Parathyroid adenoma (tissue), 2 donors: ENCODE data around the gene KCNIP1.

Experiments
- H2AFZ ChIP-seq: fragments of 300-600 bp; sonication (generic); one replicate; pipeline ENCODE4 v1.7.0; 2017; ENCODE audit warnings: antibody characterized with exemption, mild to moderate bottlenecking
- H3K27ac ChIP-seq: fragments of 300-600 bp; sonication (generic); one replicate; pipeline ENCODE4 v1.7.0; 2017
- H3K27me3 ChIP-seq: fragments of 300-600 bp; sonication (generic); one replicate; pipeline ENCODE4 v1.7.0; 2017; ENCODE audit warnings: low read length; ENCODE audit not compliant: control insufficient read depth, insufficient read depth
- H3K36me3 ChIP-seq: fragments of 300-600 bp; sonication (generic); one replicate; pipeline ENCODE4 v1.7.0; 2017; ENCODE audit warnings: low read length; ENCODE audit not compliant: control insufficient read depth, insufficient read depth
- H3K4me1 ChIP-seq: fragments of 300-600 bp; sonication (generic); one replicate; pipeline ENCODE4 v1.7.0; 2017; ENCODE audit warnings: control low read depth
- H3K4me2 ChIP-seq: fragments of 300-600 bp; sonication (generic); one replicate; pipeline ENCODE4 v1.7.0; 2017; ENCODE audit warnings: low read length
- H3K4me3 ChIP-seq: fragments of 300-600 bp; sonication (generic); one replicate; pipeline ENCODE4 v1.7.0; 2017; ENCODE audit warnings: low read depth, low read length
- H3K79me2 ChIP-seq: fragments of 300-600 bp; sonication (generic); one replicate; pipeline ENCODE4 v1.7.0; 2017; ENCODE audit warnings: control low read depth
- H3K9ac ChIP-seq: fragments of 300-600 bp; sonication (generic); one replicate; pipeline ENCODE4 v1.7.0; 2017; ENCODE audit warnings: mild to moderate bottlenecking
- H3K9me3 ChIP-seq: fragments of 300-600 bp; sonication (generic); one replicate; pipeline ENCODE4 v1.7.0; 2017; ENCODE audit warnings: low read length; ENCODE audit not compliant: control insufficient read depth
- CTCF ChIP-seq: fragments of 300-600 bp; sonication (generic); IDR thresholded peaks from one replicate; pipeline ENCODE4 v1.7.0; 2017; ENCODE audit warnings: antibody characterized with exemption, mild to moderate bottlenecking
- donor health status: primary hyperparathyroidism.

Gene KCNIP1

GRCh38 chr5:170571875-170572852, 68.3 kb downstream of the KCNIP1 start:
- no peak overlapping the region for H2AFZ ChIP-seq
- H3K4me3 ChIP-seq = no peak overlapping the region
- H3K27me3 ChIP-seq = no peaks in the 10 kb centered on the region
- no peak overlapping the region for H3K9ac ChIP-seq
- H3K79me2 ChIP-seq = no peaks in the 10 kb centered on the region
- no peaks in the 10 kb centered on the region for H3K9me3 ChIP-seq
- no peak overlapping the region for H3K27ac ChIP-seq
- no peaks in the 10 kb centered on the region for H3K36me3 ChIP-seq
- no peak overlapping the region for H3K4me2 ChIP-seq
- no peaks in the 10 kb centered on the region for H3K4me1 ChIP-seq
- TF ChIP-seq CTCF = no peak

- no peak overlapping the region for H3K9ac ChIP-seq
- no peaks in the 10 kb centered on the region for H3K27me3 ChIP-seq
- no peaks in the 10 kb centered on the region for H3K36me3 ChIP-seq
- no peak for TF ChIP-seq CTCF
- no peak overlapping the region for H2AFZ ChIP-seq
- no peaks in the 10 kb centered on the region for H3K4me1 ChIP-seq
- no peaks in the 10 kb centered on the region for H3K79me2 ChIP-seq
- no peak overlapping the region for H3K4me2 ChIP-seq
- no peak overlapping the region for H3K27ac ChIP-seq
- H3K9me3 ChIP-seq = no peaks in the 10 kb centered on the region
- no peak overlapping the region for H3K4me3 ChIP-seq
Measured at GRCh38 chr5:170573114-170573513, 69.3 kb downstream of the KCNIP1 start.

GRCh38 chr5:170573660-170574059, 69.8 kb downstream of the KCNIP1 start:
- Histone ChIP-seq H3K4me2 (no peak overlapping the region), H3K79me2 (no peaks in the 10 kb centered on the region), H3K27me3 (no peaks in the 10 kb centered on the region), H3K4me1 (no peaks in the 10 kb centered on the region), H2AFZ (no peak overlapping the region), H3K9me3 (no peaks in the 10 kb centered on the region), H3K36me3 (no peaks in the 10 kb centered on the region), H3K27ac (no peak overlapping the region), H3K9ac (no peak overlapping the region), H3K4me3 (no peak overlapping the region)
- TF ChIP-seq CTCF = no peak

- Histone ChIP-seq H3K9me3 (no peaks in the 10 kb centered on the region), H3K27me3 (no peaks in the 10 kb centered on the region), H3K4me2 (no peak overlapping the region), H3K4me3 (no peak overlapping the region), H3K27ac (no peak overlapping the region), H3K79me2 (no peaks in the 10 kb centered on the region), H3K9ac (no peak overlapping the region), H2AFZ (no peak overlapping the region), H3K4me1 (no peaks in the 10 kb centered on the region), H3K36me3 (no peaks in the 10 kb centered on the region)
- no peak for TF ChIP-seq CTCF
Measured at GRCh38 chr5:170576602-170577535, 73.0 kb downstream of the KCNIP1 start.
